H1 (cell line): ENCODE measurements around the gene CTIF. TPM values are rescaled to one million over a fixed set of nuclear protein-coding genes. Genes with fewer than 3 reads are reported as not detected.

Source experiments
- CTCF ChIA-PET: fragments of 300-600 bp; sonication (Branson Sonifier 250); formaldehyde crosslinking; loops from one replicate; lab custom pipeline; 2021; ENCODE audit not compliant: partially characterized antibody; lab: Charles Lee
- POLR2A ChIA-PET: fragments of 300-600 bp; sonication (Branson Sonifier 250); formaldehyde crosslinking; loops from one replicate; lab custom pipeline; 2021; ENCODE audit warnings: inconsistent platforms; ENCODE audit not compliant: partially characterized antibody; lab: Charles Lee
- DNase-seq, 2 experiments: peaks; one replicate each; pipeline versions ENCODE4 v3.0.0 to v3.0.0-alpha.2; 2010 to 2022; ENCODE audit warnings: low spot score in 2 of 2, low read depth in 1 of 2, mixed read lengths in 1 of 2
- FAIRE-seq: peaks from 2 replicates; lab custom pipeline; 2011; peaks lifted over from hg19 to GRCh38; lab: Jason Lieb, UNC
- H2AFZ ChIP-seq: 2 replicates; pipeline ENCODE4 v1.8.1; 2012; ENCODE audit warnings: low read length, inconsistent platforms
- H2AK5ac ChIP-seq: 2 replicates; pipeline ENCODE4 v1.6.1; 2013; ENCODE audit warnings: low read depth, low read length
- H2BK120ac ChIP-seq: replicated peaks from 2 replicates; pipeline ENCODE3; 2013; ENCODE audit warnings: low read depth, low read length, inconsistent platforms
- H2BK12ac ChIP-seq: 2 replicates; pipeline ENCODE4 v1.6.1; 2013; ENCODE audit warnings: low read depth, low read length
- H2BK15ac ChIP-seq: 2 replicates; pipeline ENCODE4 v1.6.1; 2013; ENCODE audit warnings: low read length
- H2BK20ac ChIP-seq: 2 replicates; pipeline ENCODE4 v1.6.1; 2013; ENCODE audit warnings: low read length
- H2BK5ac ChIP-seq: 2 replicates; pipeline ENCODE4 v1.6.1; 2013; ENCODE audit warnings: low read depth, low read length
- H3K14ac ChIP-seq: 2 replicates; pipeline ENCODE4 v1.6.1; 2013; ENCODE audit warnings: inconsistent platforms; ENCODE audit not compliant: insufficient read length
- H3K18ac ChIP-seq: 2 replicates; pipeline ENCODE4 v1.6.1; 2013; ENCODE audit warnings: low read length; ENCODE audit errors: extremely low read depth
- H3K23ac ChIP-seq: 2 replicates; pipeline ENCODE4 v1.6.1; 2013; ENCODE audit warnings: inconsistent platforms; ENCODE audit not compliant: insufficient read length
- H3K23me2 ChIP-seq: 2 replicates; pipeline ENCODE4 v1.6.1; 2013; ENCODE audit warnings: low read depth, low read length
- H3K27ac ChIP-seq: 2 replicates; pipeline ENCODE4 v1.6.1; 2011; ENCODE audit warnings: low read depth, low read length, inconsistent platforms
- H3K27me3 ChIP-seq, 4 experiments: replicated peaks in 1 of 4; 1 replicate in 1 of 4; 2 replicates in 3 of 4; pipeline versions ENCODE4 v1.6.1 to v1.8.1; 2011 to 2013; ENCODE audit warnings: low read length in 3 of 4, mild to moderate bottlenecking in 3 of 4, inconsistent platforms in 2 of 4, mixed read lengths in 2 of 4, moderate library complexity in 1 of 4; ENCODE audit not compliant: control insufficient read depth in 3 of 4, insufficient read depth in 3 of 4; ENCODE audit errors: extremely low read depth in 1 of 4
- H3K36me3 ChIP-seq, 4 experiments: 2 replicates each; pipeline versions ENCODE4 v1.6.1 to v1.8.1; 2011 to 2013; ENCODE audit warnings: mild to moderate bottlenecking in 4 of 4, low read length in 3 of 4, moderate library complexity in 2 of 4, control low read depth in 1 of 4, inconsistent platforms in 1 of 4; ENCODE audit not compliant: insufficient read depth in 4 of 4, control insufficient read depth in 2 of 4
- H3K4ac ChIP-seq: replicated peaks from 2 replicates; pipeline ENCODE3; 2013; ENCODE audit warnings: low read length, low read depth, mixed read lengths, inconsistent platforms; ENCODE audit not compliant: insufficient read length
- H3K4me1 ChIP-seq, 4 experiments: replicated peaks in 1 of 4; 1 replicate in 1 of 4; 2 replicates in 3 of 4; pipeline versions ENCODE4 v1.6.1 to v1.8.1; 2011 to 2013; ENCODE audit warnings: low read length in 3 of 4, inconsistent platforms in 2 of 4, mixed read lengths in 1 of 4; ENCODE audit not compliant: insufficient read depth in 4 of 4, control insufficient read depth in 3 of 4
- H3K4me2 ChIP-seq, 2 experiments: 2 replicates each; pipeline versions ENCODE4 v1.6.1 to v1.8.1; 2011 to 2013; ENCODE audit warnings: low read depth in 2 of 2, low read length in 2 of 2, control low read depth in 1 of 2, inconsistent platforms in 1 of 2, mild to moderate bottlenecking in 1 of 2; ENCODE audit not compliant: insufficient read depth in 1 of 2
- H3K4me3 ChIP-seq, 4 experiments: fragments of 200-600, 300-600 bp in 1 of 4; sonication (generic), shearing (Covaris generic), sonication (Bioruptor Twin) in 1 of 4; 2 replicates each; pipeline versions ENCODE4 v1.5.1 to v1.8.1; 2011 to 2016; ENCODE audit warnings: low read length in 4 of 4, low read depth in 3 of 4, control low read depth in 2 of 4, inconsistent platforms in 2 of 4, mild to moderate bottlenecking in 2 of 4, mixed read lengths in 1 of 4, moderate library complexity in 1 of 4; ENCODE audit not compliant: insufficient read depth in 2 of 4; ENCODE audit errors: extremely low read depth in 1 of 4
- H3K56ac ChIP-seq: replicated peaks from 2 replicates; pipeline ENCODE3; 2013; ENCODE audit warnings: low read depth, mild to moderate bottlenecking, mixed read lengths, low read length, inconsistent platforms; ENCODE audit not compliant: insufficient read length
- H3K79me1 ChIP-seq: 2 replicates; pipeline ENCODE4 v1.6.1; 2013; ENCODE audit warnings: low read depth, low read length, control low read depth
- H3K79me2 ChIP-seq, 2 experiments: 2 replicates each; pipeline versions ENCODE4 v1.6.1 to v1.8.1; 2012 to 2013; ENCODE audit warnings: low read length in 2 of 2, mild to moderate bottlenecking in 2 of 2, inconsistent platforms in 1 of 2; ENCODE audit not compliant: insufficient read depth in 2 of 2, control insufficient read depth in 1 of 2
- H3K9ac ChIP-seq, 4 experiments: replicated peaks in 1 of 4; 1 replicate in 1 of 4; 2 replicates in 3 of 4; pipeline versions ENCODE4 v1.6.1 to v1.8.1; 2011 to 2013; ENCODE audit warnings: low read depth in 3 of 4, low read length in 3 of 4, control low read depth in 2 of 4, mild to moderate bottlenecking in 2 of 4, moderate library complexity in 2 of 4, inconsistent platforms in 1 of 4; ENCODE audit errors: extremely low read depth in 1 of 4
- H3K9me3 ChIP-seq, 2 experiments: 2 replicates each; pipeline versions ENCODE4 v1.6.1 to v1.8.1; 2012 to 2013; ENCODE audit warnings: mild to moderate bottlenecking in 2 of 2, moderate library complexity in 2 of 2, control low read depth in 1 of 2, inconsistent platforms in 1 of 2, low read depth in 1 of 2, low read length in 1 of 2, mixed read lengths in 1 of 2; ENCODE audit not compliant: insufficient read depth in 2 of 2
- H4K20me1 ChIP-seq, 2 experiments: replicated peaks in 1 of 2; 2 replicates each; pipeline versions ENCODE3 to v1.8.1; 2011 to 2013; ENCODE audit warnings: inconsistent platforms in 2 of 2, low read length in 2 of 2, mild to moderate bottlenecking in 1 of 2; ENCODE audit not compliant: insufficient read depth in 2 of 2, control insufficient read depth in 1 of 2
- H4K5ac ChIP-seq: 2 replicates; pipeline ENCODE4 v1.6.1; 2013; ENCODE audit warnings: low read length, low read depth, mixed read lengths, inconsistent platforms; ENCODE audit not compliant: insufficient read length
- H4K8ac ChIP-seq: 2 replicates; pipeline ENCODE4 v1.8.0; 2013; ENCODE audit warnings: mild to moderate bottlenecking, moderate library complexity, low read length, inconsistent platforms; ENCODE audit not compliant: insufficient read depth; ENCODE audit errors: extremely low read depth
- H4K91ac ChIP-seq: replicated peaks from 2 replicates; pipeline ENCODE3; 2013; ENCODE audit warnings: low read length, mixed read lengths, inconsistent platforms; ENCODE audit not compliant: insufficient read length
- CTCF ChIP-seq, 3 experiments: IDR thresholded peaks; 1 replicate in 2 of 3; 2 replicates in 1 of 3; pipeline versions ENCODE4 v1.5.1 to v1.6.1; 2011; ENCODE audit warnings: low read length in 3 of 3, mild to moderate bottlenecking in 3 of 3, inconsistent platforms in 2 of 3, low read depth in 1 of 3, moderate library complexity in 1 of 3; ENCODE audit not compliant: insufficient read depth in 1 of 3; ENCODE audit errors: control extremely low read depth in 1 of 3
- HDAC6 ChIP-seq: IDR thresholded peaks from one replicate; pipeline ENCODE4 v1.7.1; 2012; ENCODE audit warnings: low read depth, mild to moderate bottlenecking, inconsistent platforms, low read length, moderate library complexity
- JUN ChIP-seq: IDR thresholded peaks from 2 replicates; pipeline ENCODE4 v1.6.1; 2011; ENCODE audit warnings: low read depth, mild to moderate bottlenecking, improper control_type of control experiment, low read length
- RFX5 ChIP-seq: IDR thresholded peaks from 2 replicates; pipeline ENCODE4 v1.6.1; 2011; ENCODE audit warnings: low read depth, low read length, improper control_type of control experiment, borderline replicate concordance
- SP2 ChIP-seq: IDR thresholded peaks from 2 replicates; pipeline ENCODE4 v1.6.1; 2012; ENCODE audit warnings: mild to moderate bottlenecking, low read length, inconsistent platforms
- SP4 ChIP-seq: IDR thresholded peaks from 2 replicates; pipeline ENCODE4 v1.6.1; 2012; ENCODE audit warnings: low read length, inconsistent platforms
- USF2 ChIP-seq: IDR thresholded peaks from 2 replicates; pipeline ENCODE4 v1.6.1; 2011; ENCODE audit warnings: low read length, improper control_type of control experiment
- WGBS, 2 experiments: shearing (Covaris generic) in 1 of 2; methylation state at CpG; one replicate each; pipeline versions ENCODE4 v1.1.6 to v1.1.7; 2013 to 2015; ENCODE audit warnings: low lambda C conversion rate in 2 of 2, mixed read lengths in 2 of 2, inconsistent platforms in 1 of 2, low coverage in 1 of 2, missing lambda C conversion rate in 1 of 2; ENCODE audit not compliant: insufficient replicate concordance in 2 of 2, insufficient coverage in 1 of 2, insufficient read length in 1 of 2; ENCODE audit errors: extremely low coverage in 1 of 2, missing lambda C conversion rate in 1 of 2; 5-methylcytosine and 5-hydroxymethylcytosine counted together
- polyA plus RNA-seq, 7 experiments: library from polyadenylated mRNA; depleted of rRNA in 3 of 7; stranded (reverse) in 5 of 7; unstranded in 2 of 7; fragments of >200 nt in 5 of 7; fragments of 200-250 nt in 2 of 7; gene quantifications; 1 replicate in 5 of 7; 2 replicates in 1 of 7; 4 replicates in 1 of 7; pipeline versions ENCODE4 v1.2.1 to v1.2.3, GENCODE V29; 2011 to 2013; ENCODE audit warnings: missing spikeins in 2 of 7, mixed read lengths in 2 of 7
- total RNA-seq: library from RNA; stranded (reverse); fragmentation: NEBNext Ultra II Directional; extraction: Animal tissue kit (Norgen Biotek cat#: 25700); gene quantifications from 2 replicates; pipeline ENCODE4 v1.2.1, GENCODE V29; 2021

Gene CTIF
- total and polyA plus RNA-seq, 2 of the 8 experiments (the other 6 are each of a cell fraction or from before 2014, with no cell fraction given) = 9.0 to 17.8 TPM

GRCh38 chr18:48671561-48671945, 132.7 kb downstream of the CTIF start:
- no peak overlapping the region for H3K23ac ChIP-seq
- ChIA-PET POLR2A (no interaction called here), CTCF (interaction anchor here (2.9 kb wide), 1 partner anchor 195 kb away, joined by 8 read pairs; no protein-coding TSS in a partner anchor)
- H3K79me2 ChIP-seq = no peaks in the 10 kb centered on the region
- H3K27me3 ChIP-seq = no peaks in the 10 kb centered on the region
- no peak overlapping the region for H3K56ac ChIP-seq
- no peaks in the 10 kb centered on the region for H3K23me2 ChIP-seq
- no peak overlapping the region for H3K4me3 ChIP-seq
- H3K79me1 ChIP-seq = no peaks in the 10 kb centered on the region
- no peak overlapping the region for H3K4ac ChIP-seq
- H3K27ac ChIP-seq = no peak overlapping the region
- H4K8ac ChIP-seq = no peak overlapping the region
- H3K18ac ChIP-seq = no peak overlapping the region
- no peak overlapping the region for H2BK15ac ChIP-seq
- no peaks in the 10 kb centered on the region for H4K20me1 ChIP-seq
- FAIRE-seq (no peak), DNase-seq (no peak)
- no peak overlapping the region for H3K4me2 ChIP-seq
- H3K36me3 ChIP-seq = peaks cover 0 to 8% (median 3%) of the 10 kb centered on the region in 4 experiments; a peak in 4 of 8 replicates
- H3K4me1 ChIP-seq = peaks cover 0 to 3% (median under 1%) of the 10 kb centered on the region in 4 experiments; a peak in 3 of 7 replicates
- H3K9me3 ChIP-seq = peaks cover 5 to 7% of the 10 kb centered on the region in 2 experiments; a peak in 2 of 4 replicates
- H3K9ac ChIP-seq = no peak overlapping the region
- H2AFZ ChIP-seq = no peak overlapping the region
- no peak overlapping the region for H4K5ac ChIP-seq
- 88% methylated on average over 1 of the region's 1 CpG; no CpG with 5 or more reads in 1 of the 2 experiments for WGBS, 2 experiments
- no peak overlapping the region for H2AK5ac ChIP-seq
- no peak overlapping the region for H4K91ac ChIP-seq
- no peak overlapping the region for H2BK5ac ChIP-seq
- no peak overlapping the region for H3K14ac ChIP-seq
- H2BK12ac ChIP-seq = no peak overlapping the region
- no peak overlapping the region for H2BK120ac ChIP-seq
- H2BK20ac ChIP-seq = no peak overlapping the region
- TF ChIP-seq SP4 = no peak
- TF ChIP-seq HDAC6 = no peak
- no peak for TF ChIP-seq USF2
- TF ChIP-seq RFX5 = no peak
- no peak for TF ChIP-seq JUN
- TF ChIP-seq SP2 = no peak
- TF ChIP-seq CTCF (IDR thresholded peaks at IDR 0.05; ENCODE audit: control extremely low read depth in 1 of 3, insufficient read depth in 1 of 3, low read depth in 1 of 3, low read length in 3 of 3) = no peak
